Stimulated activated CD8-positive, alpha-beta memory T cell treated with anti-CD3 and anti-CD28 coated beads, Interleukin-12 subunit alpha, Interleukin-12 subunit beta, amount 100 ng/mL, for 4 hours (primary cell): ENCODE data around the gene HBZ.
"Not testable (repeated sequence)": the region's sequence is repeated elsewhere in the genome, so short reads cannot be mapped to it uniquely, and the experiment has no call there.

Source experiments
- DNase-seq: peaks from one replicate; pipeline ENCODE4 v3.0.0-alpha.2; 2020; ENCODE audit warnings: low read depth

Gene HBZ

DNA sequence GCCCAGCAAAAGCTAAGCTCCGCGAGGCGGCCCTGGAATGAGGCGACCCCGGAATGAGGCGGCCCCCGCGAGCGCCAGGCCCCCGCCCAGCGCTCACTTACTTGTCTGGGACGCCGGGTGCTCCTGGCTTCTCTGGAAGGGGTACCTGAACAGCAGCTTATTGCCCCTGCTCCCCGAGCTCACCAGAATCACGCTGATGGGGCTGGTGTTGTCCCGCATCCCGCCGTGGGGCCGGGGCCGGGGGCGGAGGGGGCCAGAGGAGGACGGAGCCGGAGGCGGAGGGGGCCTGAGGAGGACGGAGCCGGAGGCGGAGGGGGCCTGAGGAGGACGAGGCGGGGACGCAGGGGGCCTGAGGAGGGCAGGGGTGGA is 14.4 kb upstream of the HBZ start:
- no peak for DNase-seq

DNA sequence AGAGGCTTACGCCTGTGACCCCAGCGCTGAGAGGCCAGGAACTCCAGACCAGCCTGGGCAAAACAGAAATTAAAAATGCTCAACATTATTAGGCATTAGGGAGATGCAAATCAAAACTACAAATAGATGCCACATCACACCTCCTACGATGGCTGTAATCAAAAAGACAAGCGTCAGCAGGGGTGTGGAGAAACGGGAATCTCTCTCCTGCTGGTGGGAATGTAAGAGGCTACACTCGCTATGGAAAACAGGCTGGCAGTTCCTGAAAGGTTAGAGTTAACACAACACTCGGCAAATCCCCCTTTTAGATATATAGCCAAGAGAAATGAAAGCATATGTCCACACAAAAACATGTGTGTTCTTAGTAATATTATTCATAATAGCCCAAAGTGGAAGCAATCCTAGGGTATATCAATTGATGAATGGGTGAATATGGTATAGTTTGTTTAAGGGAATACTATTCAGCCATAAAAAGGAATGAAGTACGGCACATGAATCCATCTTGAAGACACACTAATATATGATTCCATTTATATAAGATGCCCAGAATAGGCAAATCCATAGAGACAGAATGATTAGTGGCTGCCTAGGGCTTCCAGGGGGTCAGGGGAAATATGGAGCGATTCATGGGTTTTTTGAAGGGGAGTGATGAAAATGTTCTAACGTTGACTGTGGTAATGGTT is 12.1 kb upstream of the HBZ start:
- DNase-seq: no peak

DNA sequence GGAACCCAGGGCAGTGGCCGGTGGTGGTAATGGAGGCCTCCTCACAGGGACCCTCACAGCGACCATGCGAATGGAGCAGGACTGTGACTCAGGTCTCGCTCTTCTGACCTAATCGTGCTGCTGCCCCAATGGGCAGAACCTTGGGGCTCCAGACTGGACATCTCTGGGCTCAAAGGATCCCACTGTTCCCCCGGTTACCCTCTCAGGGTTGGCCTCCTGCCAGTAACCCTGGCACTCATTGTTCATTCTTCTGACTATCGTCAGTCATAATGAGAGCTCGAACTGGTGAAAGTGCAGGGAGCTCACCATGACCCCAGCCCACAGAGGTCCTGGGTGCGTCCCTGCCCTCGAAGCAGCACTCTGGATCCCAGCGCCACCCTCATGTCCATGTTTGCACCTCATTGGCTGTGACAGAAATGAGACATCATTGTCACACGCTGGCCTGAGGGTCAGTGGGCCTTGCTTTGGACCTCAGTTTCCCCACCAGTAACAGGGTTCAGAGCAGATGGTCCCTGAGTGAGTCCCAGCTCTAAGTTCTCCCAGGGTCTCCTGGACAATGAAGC is 10.0 kb upstream of the HBZ start:
- no peak for DNase-seq

DNA sequence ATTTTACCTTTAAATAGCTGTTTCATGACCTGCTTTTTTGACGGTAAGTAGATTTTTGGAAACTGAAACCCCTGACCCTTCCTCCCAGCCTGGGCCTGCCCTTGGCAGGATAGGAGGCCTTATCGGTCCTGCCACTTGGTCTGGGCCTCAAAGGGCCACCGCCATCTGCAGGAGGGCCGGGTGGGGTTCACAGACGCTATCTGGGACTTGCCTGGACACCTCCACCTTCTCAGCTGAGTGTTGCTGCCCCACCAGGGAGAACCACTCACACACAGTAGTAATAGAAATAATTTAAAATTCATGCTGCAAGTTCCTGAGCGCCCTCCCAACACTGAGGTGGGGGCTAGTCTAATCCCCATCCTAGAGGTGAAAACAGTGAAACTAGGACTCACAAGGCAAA is 9.4 kb upstream of the HBZ start:
- no peak for DNase-seq

DNA sequence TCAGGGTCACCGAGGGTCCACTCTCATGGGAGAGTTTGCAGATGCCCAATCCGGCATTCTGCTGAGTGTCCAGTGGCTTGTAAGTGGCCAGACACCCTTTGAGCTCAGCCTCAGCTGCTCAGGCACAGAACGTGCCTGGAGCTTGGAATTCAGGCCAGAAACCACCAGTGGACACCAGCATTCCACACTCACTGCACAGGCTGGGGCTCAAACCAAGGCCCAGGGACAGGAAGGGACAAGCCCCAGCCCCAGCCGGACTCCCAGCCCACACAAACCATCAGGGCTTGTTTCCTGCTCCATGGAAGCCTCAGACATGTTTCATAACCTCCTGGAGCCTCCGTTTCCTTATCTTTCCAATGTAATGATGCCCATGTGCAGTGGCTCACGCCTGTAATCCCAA is 9.0 kb upstream of the HBZ start:
- no peak for DNase-seq

DNA sequence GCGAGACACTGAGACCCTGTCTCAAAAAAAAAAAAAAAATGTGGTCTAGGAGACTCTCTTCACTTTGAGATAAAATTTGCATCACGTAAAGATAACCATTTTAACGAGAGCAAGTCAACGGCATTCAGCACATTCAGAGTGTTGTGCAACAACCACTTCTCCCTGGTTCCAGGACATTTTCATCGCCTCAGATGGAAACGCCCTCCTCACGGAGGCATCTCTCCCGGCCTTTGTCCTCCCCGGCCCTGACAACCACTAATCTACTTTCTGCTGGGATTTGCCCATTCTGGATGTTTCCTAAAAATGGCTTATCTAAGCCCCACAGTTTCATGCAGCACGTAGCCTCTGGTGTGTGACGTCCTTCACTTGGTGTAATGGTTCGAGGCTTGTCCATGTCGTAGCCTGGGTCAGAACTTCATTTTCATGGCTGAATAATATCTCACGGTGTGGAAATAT is 7.6 kb upstream of the HBZ start:
- no peak for DNase-seq

DNA sequence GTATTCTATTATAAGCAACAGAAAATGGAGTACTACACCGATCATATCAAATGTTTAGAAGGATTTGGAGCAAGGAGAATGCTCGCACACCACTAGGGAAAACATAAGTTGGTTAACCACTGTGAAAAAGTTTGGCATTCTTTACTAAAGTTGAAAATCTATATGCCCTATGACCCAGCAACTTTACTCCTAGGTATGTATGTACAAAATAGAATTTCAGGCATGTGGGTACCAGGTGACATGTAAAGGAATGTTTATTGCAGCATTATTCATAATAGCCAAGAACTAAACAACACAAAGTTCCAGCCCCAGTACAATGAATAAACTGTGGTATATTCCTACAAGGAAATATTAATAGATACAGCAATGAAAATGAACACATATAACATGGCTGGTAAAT is 5.8 kb upstream of the HBZ start:
- DNase-seq: no peak

DNA sequence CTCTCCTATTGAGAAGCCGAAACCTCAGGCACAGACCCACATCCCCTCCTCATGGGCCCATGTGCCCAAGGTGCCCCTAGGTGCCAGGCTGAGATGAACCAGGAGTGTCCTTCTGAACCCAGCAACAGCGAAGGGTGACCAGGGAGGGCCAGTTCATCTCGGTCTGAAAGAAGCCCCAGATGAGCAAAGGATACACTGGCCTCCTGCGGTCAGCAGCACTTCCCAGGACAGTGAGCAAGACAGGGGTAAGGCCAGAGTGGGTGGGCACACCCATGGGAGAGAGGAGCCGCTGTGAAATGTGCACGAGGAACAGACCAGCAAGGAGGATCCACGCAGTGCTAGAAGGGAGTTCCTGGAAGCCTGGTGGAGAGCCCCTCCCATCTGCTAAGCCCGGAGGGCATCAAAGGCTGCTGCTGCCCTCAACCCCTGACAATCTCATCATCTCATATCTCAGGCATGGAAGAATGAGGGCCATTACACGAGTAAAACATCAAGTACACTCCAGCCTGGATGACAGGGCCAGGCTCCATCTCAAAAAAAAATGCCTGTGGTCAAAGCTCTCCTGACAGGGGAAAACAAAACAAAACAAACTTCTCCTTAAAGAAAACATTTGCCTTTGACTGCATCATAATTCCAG is 3.3 kb upstream of the HBZ start:
- no peak for DNase-seq

DNA sequence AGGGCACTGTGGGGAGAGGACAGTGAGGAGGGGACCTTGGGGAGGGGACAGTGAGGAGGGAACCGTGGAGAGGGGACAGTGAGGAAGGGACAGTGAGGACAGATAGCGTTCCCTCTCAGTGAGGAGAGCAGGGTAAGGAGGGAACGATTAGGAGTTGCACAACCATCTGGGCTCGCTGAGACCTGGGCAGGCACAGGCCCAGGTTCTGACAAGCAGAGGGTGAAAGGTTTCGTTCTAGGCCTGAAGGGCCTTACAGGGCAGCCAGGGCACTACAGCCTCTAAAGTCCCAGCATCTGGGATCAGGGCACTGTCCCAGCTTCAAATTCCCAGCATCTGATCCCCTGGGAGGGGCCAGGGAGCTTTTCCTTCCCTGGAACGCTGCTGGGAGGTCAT is 681 bp downstream of the HBZ start:
- not testable (repeated sequence) for DNase-seq

DNA sequence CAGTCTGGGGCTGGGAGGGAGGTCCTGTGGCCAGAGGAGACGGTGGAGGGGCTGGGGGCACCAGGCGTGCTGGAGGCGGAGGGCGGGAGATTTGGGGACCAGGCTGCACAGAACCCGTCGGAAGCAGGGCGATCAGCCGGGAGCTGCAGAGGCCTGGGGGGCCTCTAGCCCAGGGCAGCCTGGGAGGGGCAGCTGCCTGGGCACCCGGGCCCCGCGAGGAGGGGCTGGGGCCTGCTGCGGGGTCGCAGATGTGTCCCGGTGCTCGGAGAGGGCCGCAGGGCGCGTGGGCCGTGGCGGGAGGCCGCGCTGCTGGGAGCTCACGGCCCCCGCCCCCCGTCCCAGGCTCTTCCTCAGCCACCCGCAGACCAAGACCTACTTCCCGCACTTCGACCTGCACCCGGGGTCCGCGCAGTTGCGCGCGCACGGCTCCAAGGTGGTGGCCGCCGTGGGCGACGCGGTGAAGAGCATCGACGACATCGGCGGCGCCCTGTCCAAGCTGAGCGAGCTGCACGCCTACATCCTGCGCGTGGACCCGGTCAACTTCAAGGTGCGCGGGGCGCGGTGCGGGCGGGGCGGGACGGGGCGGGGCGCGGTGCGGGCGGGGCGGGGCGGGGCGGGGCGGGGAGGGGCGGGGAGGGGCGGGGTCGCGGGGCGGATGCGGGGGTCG is 1.2 kb downstream of the HBZ start:
- not testable (repeated sequence) for DNase-seq

DNA sequence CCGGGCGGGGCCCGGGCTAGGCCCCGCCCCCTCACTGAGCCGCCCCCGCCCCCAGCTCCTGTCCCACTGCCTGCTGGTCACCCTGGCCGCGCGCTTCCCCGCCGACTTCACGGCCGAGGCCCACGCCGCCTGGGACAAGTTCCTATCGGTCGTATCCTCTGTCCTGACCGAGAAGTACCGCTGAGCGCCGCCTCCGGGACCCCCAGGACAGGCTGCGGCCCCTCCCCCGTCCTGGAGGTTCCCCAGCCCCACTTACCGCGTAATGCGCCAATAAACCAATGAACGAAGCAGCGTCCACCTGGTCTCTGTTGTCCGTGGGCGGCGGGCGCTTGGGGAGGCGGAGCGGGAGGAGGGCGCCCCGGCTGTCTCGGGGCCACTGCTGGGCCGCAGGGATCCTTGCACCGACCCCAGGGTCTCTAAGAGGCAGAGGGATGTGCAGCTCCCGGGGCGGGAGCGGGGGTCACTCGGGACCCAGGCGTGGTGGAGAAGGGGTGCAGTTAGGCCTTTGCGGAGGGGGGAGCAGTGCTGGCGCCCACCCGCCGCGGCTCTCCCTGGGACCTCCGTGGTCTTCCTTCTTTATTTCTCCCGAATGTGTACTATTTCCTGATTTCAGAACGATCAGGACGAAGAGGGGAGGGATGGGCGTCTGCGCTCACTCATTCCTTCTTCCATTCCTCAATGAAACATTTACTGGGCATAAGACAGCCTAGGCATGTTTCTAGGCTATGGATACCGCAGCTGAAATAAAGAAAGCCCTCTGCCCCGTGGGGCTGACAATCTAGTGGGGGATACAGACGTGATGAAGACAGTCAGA is 2.0 kb downstream of the HBZ start:
- no peak for DNase-seq

DNA sequence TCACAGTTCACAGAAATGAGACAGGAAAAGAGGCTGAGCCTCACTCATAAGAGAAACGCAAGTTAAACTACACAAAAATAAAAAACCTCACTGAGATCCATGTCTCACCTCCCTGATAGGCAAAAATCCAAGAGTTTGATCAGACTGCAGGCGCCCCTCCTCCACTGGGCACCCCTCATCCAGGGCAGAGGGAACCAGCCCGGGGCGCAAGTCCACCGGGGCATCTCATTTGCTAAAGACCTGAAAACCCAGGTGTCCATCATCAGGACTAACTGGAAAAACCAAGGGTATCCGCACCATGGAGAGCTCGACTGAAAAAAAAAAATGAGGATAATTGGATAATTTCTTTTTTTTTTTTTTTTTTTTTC is 2.6 kb downstream of the HBZ start:
- DNase-seq: no peak

DNA sequence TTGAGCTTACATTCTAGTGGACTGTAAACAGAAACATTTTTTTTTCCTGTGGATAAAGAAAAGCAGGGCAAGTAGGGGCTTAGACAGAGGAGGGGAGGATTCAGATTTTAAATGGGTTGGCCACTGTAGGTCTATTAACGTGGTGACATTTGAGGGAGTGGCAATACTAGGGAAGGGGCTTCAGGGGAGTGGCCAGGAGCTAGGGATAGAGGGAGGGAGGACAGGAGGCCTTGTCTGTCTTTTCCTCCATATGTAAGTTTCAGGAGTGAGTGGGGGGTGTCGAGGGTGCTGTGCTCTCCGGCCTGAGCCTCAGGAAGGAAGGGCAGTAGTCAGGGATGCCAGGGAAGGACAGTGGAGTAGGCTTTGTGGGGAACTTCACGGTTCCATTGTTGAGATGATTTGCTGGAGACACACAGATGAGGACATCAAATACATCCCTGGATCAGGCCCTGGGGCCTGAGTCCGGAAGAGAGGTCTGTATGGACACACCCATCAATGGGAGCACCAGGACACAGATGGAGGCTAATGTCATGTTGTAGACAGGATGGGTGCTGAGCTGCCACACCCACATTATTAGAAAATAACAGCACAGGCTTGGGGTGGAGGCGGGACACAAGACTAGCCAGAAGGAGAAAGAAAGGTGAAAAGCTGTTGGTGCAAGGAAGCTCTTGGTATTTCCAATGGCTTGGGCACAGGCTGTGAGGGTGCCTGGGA is 6.8 kb downstream of the HBZ start:
- DNase-seq: no peak

DNA sequence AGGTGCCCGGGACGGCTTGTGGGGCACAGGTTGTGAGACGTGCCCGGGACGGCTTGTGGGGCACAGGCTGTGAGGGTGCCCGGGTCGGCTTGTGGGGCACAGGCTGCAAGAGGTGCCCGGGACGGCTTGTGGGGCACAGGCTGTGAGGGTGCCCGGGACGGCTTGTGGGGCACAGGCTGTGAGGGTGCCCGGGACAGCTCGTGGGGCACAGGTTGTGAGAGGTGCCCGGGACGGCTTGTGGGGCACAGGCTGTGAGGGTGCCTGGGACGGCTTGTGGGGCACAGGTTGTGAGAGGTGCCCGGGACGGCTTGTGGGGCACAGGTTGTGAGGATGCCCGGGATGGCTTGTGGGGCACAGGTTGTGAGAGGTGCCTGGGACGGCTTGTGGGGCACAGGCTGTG is 7.8 kb downstream of the HBZ start:
- not testable (repeated sequence) for DNase-seq

DNA sequence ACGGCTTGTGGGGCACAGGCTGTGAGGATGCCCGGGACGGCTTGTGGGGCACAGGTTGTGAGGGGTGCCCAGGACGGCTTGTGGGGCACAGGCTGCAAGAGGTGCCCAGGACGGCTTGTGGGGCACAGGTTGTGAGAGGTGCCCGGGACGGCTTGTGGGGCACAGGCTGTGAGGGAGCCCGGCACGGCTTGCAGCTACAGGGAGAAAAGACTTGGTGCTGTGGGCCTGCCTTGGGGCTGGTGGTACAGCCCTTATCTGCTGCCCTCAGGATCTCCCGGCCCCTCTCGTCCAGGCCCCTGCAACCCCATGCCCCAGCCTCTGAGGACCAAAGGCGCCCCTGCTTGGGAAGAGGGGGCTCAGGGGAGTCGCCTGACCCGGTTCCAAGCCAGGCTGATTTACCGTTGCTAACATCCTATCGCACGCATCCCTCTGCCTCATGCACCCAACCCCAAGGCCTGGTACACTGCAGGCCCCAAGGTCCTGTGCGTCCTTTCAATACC is 8.3 kb downstream of the HBZ start:
- DNase-seq: no peak

DNA sequence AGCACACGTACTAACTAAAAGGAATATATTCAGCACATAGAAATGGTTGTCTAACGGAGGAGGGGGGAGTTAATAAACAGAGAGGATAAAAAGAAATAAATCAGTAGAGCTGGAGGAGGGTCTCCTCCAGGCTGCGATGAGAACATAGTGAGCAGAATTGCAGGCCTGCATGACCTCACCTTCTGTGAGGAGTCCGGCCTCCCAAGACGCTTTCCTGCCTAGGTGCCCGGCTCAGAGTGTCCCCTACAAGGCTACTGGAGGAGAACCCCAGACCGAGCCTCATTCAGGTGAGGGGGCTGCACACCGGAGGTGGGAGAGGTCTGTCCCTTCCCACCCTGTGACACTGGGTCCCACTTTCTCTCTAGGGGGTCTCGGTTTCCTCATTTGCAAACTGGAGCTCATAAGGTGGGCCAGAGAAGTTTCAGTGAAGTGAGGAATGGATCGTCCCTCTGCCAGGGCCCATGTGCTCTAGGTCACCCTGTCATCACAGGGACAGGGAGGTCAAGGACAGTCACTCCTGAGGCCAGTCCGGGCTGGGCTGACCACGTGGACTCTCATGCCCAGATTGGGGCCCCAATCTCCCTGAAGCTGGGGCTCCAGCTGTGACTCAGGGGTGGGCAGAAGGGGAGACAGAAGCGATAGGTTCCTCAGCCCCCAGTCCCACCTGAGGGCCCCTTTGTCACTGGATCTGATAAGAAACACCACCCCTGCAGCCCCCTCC is 10.0 kb downstream of the HBZ start:
- DNase-seq: no peak

DNA sequence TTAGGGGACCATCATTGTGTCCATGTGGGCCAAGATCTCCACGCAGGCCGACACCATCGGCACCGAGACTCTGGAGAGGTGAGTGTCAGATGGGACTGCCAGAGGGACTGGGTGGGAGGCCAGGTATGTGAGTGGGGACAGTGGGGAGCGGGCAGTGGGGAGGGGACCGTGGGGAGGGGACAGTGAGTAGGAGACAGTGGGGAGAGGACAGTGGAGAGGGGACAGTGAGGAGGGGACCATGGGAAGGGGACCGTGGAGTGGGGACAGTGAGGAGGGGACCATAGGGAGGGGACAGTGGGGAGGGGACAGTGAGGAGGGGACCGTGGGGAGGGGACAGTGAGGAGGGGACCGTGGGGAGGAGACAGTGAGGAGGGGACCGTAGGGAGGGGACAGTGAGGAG is 10.7 kb downstream of the HBZ start:
- DNase-seq: not testable (repeated sequence)

DNA sequence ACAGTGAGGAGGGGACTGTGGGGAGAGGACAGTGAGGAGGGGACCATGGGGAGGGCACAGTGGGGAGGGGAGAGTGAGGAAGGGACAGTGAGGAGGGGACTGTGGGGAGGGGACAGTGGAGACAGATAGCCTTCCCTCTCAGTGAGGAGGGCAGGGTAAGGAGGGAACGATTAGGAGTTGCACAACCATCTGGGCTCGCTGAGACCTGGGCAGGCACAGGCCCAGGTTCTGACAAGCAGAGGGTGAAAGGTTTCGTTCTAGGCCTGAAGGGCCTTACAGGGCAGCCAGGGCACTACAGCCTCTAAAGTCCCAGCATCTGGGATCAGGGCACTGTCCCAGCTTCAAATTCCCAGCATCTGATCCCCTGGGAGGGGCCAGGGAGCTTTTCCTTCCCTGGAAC is 11.3 kb downstream of the HBZ start:
- DNase-seq: not testable (repeated sequence)

DNA sequence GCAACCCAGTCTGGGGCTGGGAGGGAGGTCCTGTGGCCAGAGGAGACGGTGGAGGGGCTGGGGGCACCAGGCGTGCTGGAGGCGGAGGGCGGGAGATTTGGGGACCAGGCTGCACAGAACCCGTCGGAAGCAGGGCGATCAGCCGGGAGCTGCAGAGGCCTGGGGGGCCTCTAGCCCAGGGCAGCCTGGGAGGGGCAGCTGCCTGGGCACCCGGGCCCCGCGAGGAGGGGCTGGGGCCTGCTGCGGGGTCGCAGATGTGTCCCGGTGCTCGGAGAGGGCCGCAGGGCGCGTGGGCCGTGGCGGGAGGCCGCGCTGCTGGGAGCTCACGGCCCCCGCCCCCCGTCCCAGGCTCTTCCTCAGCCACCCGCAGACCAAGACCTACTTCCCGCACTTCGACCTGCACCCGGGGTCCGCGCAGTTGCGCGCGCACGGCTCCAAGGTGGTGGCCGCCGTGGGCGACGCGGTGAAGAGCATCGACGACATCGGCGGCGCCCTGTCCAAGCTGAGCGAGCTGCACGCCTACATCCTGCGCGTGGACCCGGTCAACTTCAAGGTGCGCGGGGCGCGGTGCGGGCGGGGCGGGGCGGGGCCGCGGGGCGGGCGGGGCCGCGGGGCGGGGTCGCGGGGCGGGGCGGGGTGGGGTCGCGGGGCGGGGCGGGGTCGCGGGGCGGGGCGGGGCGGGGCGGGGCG is 11.8 kb downstream of the HBZ start:
- DNase-seq: not testable (repeated sequence)

DNA sequence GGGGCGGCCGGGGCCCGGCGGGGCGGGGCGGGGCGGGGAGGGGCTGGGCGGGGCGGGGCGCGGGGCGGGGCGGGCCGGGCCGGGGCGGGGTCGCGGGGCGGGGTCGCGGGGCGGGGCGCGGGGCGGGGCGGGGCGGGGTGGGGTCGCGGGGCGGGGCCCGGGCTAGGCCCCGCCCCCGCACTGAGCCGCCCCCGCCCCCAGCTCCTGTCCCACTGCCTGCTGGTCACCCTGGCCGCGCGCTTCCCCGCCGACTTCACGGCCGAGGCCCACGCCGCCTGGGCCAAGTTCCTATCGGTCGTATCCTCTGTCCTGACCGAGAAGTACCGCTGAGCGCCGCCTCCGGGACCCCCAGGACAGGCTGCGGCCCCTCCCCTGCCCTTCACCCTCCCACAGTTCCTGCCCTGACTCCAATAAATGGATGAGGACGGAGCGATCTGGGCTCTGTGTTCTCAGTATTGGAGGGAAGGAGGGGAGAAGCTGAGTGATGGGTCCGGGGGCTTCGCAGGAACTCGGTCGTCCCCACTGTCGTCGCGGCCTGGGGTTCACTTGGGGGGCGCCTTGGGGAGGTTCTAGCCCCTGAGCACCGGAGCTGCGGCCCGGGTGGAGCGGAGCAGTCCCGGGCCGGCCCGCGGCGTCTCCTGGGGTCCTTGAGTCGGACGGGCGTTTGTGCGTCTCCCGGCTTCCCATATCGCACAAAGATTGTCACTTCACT is 12.5 kb downstream of the HBZ start:
- no peak for DNase-seq
